Gastrocnemius medialis (tissue), 4 donors: ENCODE data around the gene PPA1.

Experiments
- CTCF ChIP-seq, 5 experiments: fragments of 450-650 bp in 3 of 5; fragments of 200-600 bp in 2 of 5; sonication (generic) in 2 of 5; IDR thresholded peaks in 4 of 5; conservative IDR thresholded peaks in 1 of 5; 1 replicate in 4 of 5; 2 replicates in 1 of 5; pipeline ENCODE4 v1.5.1; 2016 to 2019; ENCODE audit warnings: antibody characterized with exemption in 5 of 5, mild to moderate bottlenecking in 3 of 5, moderate library complexity in 3 of 5
- POLR2A ChIP-seq, 2 donors: fragments of 450-650 bp; IDR thresholded peaks; one replicate each; pipeline ENCODE4 v1.6.1; 2017; ENCODE audit warnings: antibody characterized with exemption in 2 of 2, mild to moderate bottlenecking in 2 of 2, moderate library complexity in 2 of 2

DNA sequence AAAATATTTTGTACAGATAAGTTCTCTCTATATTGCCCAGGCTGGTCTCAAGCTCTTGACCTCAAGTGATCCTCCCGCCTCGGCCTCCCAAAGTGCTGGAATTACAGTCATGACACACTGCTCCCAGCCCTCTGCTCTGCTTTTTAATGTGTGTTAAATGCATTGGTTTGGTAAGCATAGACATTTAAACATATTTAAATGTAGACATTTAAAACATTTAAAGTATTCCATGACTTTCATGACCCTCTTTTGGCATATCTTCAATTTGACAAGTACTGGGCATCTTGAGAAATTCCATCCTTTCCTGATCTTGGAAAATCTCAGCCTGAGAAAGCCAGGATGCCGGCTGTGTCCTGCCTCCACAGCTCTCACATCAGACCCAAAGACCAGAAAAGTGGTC, 57.7 kb downstream of the PPA1 start:
- TF ChIP-seq CTCF (IDR thresholded peaks at IDR 0.05 in 4 of 5, conservative IDR thresholded peaks at IDR 0.05 in 1 of 5) (no peak), POLR2A (IDR thresholded peaks at IDR 0.05) (no peak)
